Liver (tissue), 2 donors: ENCODE results near the gene KIF21B.

Experiments
- YY1 ChIP-seq: IDR thresholded peaks from 2 replicates; pipeline ENCODE4 v1.6.1; 2016; ENCODE audit warnings: antibody characterized with exemption, mild to moderate bottlenecking
- TF ChIP-seq, protein P1 (sequence below): IDR thresholded peaks from 2 replicates; pipeline ENCODE4 v1.6.1; 2016; ENCODE audit warnings: antibody characterized with exemption
- TF ChIP-seq, protein P2 (sequence below): fragments of 150-350 bp; IDR thresholded peaks from 2 replicates; pipeline ENCODE4 v1.5.1; 2017; ENCODE audit warnings: improper control_type of control experiment, low read depth, low read length; ENCODE audit not compliant: missing input control
- donor health status: healthy.

DNA sequence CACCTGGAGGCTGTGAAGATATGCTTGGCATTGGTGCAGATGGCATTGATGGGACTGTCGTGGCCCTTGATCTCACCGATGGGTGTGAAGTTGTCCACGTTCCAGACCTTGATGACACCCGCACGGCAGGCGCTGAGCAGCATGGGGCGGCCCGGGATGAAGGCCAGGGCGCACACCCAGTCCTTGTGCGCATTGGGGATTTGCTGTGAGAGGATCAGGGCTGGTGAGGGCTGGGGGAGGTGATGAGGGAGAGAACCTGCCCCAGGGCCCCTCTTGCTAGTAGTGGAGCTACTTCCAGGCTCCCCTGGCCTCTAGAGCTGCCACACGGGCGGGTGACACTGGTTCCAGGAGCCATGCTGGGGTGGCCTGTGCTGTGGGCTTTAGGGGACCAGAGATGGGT, 48.8 kb downstream of the KIF21B start:
- no peak for TF ChIP-seq YY1
- TF ChIP-seq, protein P1, sequence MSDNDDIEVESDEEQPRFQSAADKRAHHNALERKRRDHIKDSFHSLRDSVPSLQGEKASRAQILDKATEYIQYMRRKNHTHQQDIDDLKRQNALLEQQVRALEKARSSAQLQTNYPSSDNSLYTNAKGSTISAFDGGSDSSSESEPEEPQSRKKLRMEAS = no peak
- TF ChIP-seq, protein P2, sequence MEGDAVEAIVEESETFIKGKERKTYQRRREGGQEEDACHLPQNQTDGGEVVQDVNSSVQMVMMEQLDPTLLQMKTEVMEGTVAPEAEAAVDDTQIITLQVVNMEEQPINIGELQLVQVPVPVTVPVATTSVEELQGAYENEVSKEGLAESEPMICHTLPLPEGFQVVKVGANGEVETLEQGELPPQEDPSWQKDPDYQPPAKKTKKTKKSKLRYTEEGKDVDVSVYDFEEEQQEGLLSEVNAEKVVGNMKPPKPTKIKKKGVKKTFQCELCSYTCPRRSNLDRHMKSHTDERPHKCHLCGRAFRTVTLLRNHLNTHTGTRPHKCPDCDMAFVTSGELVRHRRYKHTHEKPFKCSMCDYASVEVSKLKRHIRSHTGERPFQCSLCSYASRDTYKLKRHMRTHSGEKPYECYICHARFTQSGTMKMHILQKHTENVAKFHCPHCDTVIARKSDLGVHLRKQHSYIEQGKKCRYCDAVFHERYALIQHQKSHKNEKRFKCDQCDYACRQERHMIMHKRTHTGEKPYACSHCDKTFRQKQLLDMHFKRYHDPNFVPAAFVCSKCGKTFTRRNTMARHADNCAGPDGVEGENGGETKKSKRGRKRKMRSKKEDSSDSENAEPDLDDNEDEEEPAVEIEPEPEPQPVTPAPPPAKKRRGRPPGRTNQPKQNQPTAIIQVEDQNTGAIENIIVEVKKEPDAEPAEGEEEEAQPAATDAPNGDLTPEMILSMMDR = no peak
